ENCODE results near the gene DHDH. TPM values are rescaled to one million over a fixed set of nuclear protein-coding genes. Genes with fewer than 3 reads are reported as not detected.
A peak's percentile ranks its signal among the peaks of the same experiment; 100 is the strongest.

The DHDH gene
- total RNA-seq, 1 experiment from 2014 or later, result not detected

DNA sequence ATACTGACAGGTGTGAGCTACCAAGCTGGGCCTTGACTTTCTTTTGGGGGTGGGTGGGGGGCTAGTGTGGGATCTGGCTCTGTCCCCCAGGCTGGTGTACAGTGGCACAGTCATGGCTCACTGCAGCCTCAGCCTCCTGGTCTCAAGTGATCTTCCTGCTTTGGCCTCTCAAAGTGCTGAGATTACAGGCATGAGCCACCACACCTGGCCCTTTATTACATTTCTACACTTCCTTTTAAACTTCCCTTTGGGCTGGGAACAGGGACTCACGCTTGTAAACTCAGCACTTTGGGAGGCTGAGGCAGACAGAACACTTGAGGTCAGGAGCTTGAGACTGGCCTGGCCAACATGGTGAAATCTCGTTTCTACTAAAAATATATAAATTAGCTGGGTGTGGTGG lies 43.6 kb downstream of the DHDH start:
- Histone ChIP-seq H3K4me1 (peaks cover 11% of the 10 kb centered on the region), H3K4me3 (no peak overlapping the region), H3K27ac (no peak overlapping the region), H3K9me3 (replicated peaks) (no peaks in the 10 kb centered on the region), H3K36me3 (peaks cover 26% of the 10 kb centered on the region), H3K27me3 (no peaks in the 10 kb centered on the region)
- no peak for DNase-seq

DNA sequence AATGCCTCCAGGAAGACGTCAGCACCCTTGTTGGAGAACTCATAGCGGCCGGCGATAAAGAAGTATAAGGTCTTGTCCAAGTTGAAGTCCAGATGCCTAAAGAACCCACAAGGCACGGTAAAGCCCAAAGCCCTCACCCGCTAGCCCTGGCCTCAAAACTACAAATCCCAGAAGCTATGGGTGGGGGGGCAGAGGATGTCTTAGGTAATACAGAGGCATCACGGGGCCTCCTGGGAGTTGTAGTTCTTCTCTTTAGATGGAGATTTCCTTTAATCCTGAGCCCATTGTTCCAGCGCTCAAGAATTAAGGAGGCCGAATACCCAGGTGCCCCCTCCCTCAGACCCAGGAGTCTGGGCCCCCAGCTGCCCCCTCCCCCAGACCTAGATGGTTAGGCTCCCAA lies 48.8 kb downstream of the DHDH start:
- Histone ChIP-seq H3K4me3 (no peak overlapping the region), H3K27ac (no peak overlapping the region), H3K27me3 (no peaks in the 10 kb centered on the region), H3K9me3 (replicated peaks) (no peaks in the 10 kb centered on the region), H3K4me1 (peaks cover 11% of the 10 kb centered on the region), H3K36me3 (peaks cover 40% of the 10 kb centered on the region)
- DNase-seq, result no peak

DNA sequence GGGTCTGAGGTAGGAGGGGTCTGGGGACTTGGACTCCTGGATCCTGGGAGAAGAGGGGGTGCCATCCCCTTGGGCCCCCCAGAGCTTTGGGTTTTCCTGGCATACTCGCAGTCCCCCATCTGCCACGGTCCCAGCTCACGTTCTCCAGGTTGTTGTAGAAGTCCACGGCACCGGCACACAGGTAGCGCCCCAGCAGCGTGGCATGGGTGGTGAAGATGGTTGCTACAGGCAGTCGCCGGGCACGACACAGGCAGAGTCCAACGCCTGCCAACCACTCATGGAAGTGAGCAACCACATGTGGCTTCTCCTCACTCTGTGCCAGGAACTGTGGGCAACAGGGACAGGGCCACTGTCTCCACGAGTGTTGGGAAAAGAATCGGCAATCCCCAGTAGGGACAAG lies 52.2 kb downstream of the DHDH start:
- no peak for DNase-seq
- Histone ChIP-seq H3K9me3 (replicated peaks) (no peaks in the 10 kb centered on the region), H3K27ac (no peak overlapping the region), H3K4me3 (no peak overlapping the region), H3K27me3 (no peaks in the 10 kb centered on the region), H3K4me1 (peaks cover 12% of the 10 kb centered on the region), H3K36me3 (peaks cover 47% of the 10 kb centered on the region)

DNA sequence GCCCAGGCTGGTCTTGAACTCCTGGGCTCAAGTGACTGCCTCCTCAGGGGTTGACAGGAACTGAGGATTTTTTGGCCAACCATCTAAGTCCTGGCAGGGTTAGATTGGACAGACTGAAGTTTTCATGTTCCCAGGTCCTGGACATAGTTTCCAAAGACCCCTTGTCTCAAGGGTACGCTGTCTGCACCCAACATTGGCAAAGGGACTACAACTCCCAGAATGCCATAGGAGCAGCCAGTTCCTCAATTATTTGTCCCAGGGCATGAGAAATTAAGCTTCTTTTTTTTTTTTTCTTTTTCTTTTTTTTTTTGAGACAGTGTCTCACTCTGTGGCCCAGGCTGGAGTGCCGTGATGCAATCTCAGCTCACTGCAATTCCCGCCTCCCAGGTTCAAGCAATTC lies 52.7 kb downstream of the DHDH start:
- H3K4me3 ChIP-seq, result no peak overlapping the region
- DNase-seq, result no peak
- no peak overlapping the region for H3K27ac ChIP-seq
- H3K36me3 ChIP-seq, result peaks cover 47% of the 10 kb centered on the region
- peaks cover 12% of the 10 kb centered on the region for H3K4me1 ChIP-seq
- no peaks in the 10 kb centered on the region for H3K27me3 ChIP-seq
- H3K9me3 ChIP-seq (replicated peaks), result no peaks in the 10 kb centered on the region

DNA sequence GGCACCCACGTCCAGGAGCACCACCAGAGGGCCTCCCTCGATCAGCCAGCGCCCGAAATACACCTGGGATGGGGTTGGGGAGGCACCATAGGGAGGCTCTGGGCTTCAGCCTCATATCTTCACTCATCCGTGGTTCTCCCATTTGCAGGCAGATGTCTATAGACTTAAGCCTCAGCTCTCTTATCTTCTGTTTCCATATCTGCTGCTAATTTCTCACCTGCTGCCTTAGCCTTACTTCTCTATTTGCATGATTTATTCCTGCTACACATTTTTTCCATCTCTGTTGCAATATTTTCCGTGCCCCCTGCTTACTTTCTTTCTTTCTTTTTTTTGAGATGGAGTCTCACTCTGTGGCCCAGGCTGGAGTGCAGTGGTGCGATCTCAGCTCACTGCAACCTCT lies 53.8 kb downstream of the DHDH start:
- Histone ChIP-seq H3K9me3 (replicated peaks) (no peaks in the 10 kb centered on the region), H3K4me3 (no peak overlapping the region), H3K4me1 (peaks cover 12% of the 10 kb centered on the region), H3K27me3 (no peaks in the 10 kb centered on the region), H3K27ac (no peak overlapping the region), H3K36me3 (peaks cover 45% of the 10 kb centered on the region)
- no peak for DNase-seq

DNA sequence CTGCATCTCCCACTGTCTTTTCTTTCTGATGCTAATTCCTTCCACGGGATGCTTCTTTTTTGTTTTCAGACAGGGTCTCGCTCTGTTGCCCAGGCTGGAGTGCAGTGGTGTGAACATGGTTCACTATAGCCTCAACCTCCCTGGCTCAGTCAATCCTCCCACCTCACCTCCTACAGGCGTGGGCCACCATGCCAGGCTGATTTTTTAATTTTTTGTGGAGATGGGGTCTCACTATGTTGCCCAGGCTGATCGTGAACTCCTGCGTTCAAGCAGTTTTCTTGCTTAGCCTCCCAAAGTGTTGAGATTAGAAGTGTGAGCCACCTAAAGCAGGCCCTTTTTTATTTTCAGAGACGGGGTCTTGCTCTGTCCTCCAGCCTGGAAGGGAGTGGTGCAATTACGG lies 54.8 kb downstream of the DHDH start:
- Histone ChIP-seq H3K4me3 (no peak overlapping the region), H3K36me3 (peaks cover 42% of the 10 kb centered on the region), H3K4me1 (peaks cover 12% of the 10 kb centered on the region), H3K27ac (no peak overlapping the region), H3K9me3 (replicated peaks) (no peaks in the 10 kb centered on the region), H3K27me3 (no peaks in the 10 kb centered on the region)
- DNase-seq, result no peak

DNA sequence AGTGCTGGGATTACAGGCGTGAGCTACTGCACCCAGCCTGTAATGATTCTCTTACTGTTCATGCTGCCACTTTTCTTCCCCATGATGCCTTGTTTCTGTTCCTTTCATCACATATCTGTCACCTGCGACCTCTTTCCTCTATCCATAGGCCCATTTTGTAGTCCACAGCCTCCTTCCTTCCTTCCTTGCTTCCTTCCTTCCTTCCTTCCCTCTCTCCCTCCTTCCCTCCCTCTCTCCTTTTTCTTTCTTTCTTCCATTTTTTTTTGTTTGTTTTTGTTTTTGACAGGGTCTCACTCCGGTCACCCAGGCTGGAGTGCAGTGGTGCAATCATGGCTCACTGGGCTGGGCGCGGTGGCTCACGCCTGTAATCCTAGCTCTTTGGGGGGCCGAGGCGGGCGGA lies 55.4 kb downstream of the DHDH start:
- Histone ChIP-seq H3K4me3 (no peak overlapping the region), H3K9me3 (replicated peaks) (no peaks in the 10 kb centered on the region), H3K36me3 (peaks cover 36% of the 10 kb centered on the region), H3K4me1 (peaks cover 12% of the 10 kb centered on the region), H3K27ac (no peak overlapping the region), H3K27me3 (no peaks in the 10 kb centered on the region)
- DNase-seq, result no peak

DNA sequence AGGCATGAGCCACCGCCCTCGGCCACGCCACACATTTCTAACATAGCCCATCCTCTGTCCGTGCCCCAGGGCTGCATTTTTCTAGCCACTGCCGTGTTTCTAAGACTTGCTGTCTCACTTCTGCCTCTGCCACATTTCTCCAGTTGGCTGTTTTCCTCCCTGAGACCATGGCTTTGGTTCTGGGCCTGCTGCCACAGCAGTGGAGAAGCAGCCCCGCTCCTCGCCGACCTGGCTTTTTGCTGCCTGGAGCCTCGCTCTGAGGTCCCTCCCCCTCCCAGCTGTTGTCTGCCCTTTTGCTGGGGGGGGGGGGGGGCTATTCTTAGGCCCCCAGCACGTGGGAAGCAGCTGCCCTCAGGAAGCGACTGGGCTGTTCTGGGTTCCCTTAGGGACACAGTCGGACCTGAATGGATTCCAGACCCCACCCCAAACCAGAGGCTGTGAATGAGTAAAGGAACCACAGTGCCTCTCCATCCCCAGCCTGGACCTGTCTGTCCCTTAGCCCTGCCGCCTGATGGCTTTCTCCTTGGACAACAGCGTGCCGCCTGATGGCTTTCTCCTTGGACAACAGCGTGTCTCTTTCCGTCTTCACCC lies 56.3 kb downstream of the DHDH start:
- Histone ChIP-seq H3K4me1 (peaks cover 12% of the 10 kb centered on the region), H3K36me3 (peaks cover 28% of the 10 kb centered on the region), H3K9me3 (replicated peaks) (no peaks in the 10 kb centered on the region), H3K27ac (peak overlapping the region; percentile 69), H3K27me3 (no peaks in the 10 kb centered on the region), H3K4me3 (no peak overlapping the region)
- peak; percentile 80 to 81 for DNase-seq

DNA sequence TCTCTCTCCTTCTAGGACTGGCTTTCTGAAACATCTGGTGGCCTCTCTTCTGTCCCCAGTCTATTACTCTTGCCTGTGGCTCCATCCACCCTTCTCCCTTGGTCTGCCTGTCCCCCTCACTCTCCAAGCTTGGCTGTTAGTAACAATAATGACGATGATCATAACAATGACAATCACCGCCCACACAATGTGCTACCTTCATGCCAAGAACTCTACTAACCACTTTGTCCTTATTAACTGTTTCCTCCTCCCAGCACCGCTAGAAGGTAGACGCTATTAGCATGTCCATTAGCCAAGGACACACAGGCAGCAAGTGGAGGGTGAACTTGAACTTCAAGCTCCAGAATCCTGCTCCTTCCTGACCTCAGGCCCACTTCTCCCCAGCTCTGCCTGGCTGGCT lies 56.9 kb downstream of the DHDH start:
- H3K36me3 ChIP-seq, result peaks cover 22% of the 10 kb centered on the region
- peaks cover 12% of the 10 kb centered on the region for H3K4me1 ChIP-seq
- peak overlapping the region; percentile 69 for H3K27ac ChIP-seq
- no peak overlapping the region for H3K4me3 ChIP-seq
- no peak for DNase-seq
- no peaks in the 10 kb centered on the region for H3K27me3 ChIP-seq
- no peaks in the 10 kb centered on the region for H3K9me3 ChIP-seq (replicated peaks)

DNA sequence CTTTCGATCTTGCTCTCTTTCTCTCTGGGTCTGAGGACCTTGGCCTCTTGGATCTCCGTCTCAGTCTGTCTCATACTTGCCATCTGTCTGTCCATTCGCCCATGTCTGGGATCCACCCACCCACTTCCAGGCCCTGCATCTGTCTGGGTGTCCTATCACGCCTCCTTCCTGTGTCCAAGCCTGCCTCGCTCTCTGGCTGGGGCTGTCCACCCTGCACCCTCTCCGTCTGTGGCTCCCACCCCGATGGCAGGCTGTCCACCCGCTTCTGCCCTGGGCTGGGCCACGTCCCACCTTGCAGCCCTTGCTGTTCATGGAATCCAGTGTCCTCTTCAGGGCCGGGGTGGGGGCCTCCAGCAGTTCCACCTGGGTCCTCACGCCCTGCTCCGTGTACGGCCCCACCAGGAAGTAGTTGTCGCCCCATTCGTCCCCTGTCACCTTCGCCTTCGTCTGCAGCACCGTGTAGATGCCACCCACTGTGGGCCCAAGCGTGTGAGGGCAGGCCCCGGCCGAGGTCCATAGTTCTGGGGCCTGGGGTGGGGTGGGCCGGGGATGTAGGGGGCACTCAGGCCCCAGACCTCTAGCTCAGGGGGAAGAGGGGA lies 57.6 kb downstream of the DHDH start:
- Histone ChIP-seq H3K9me3 (replicated peaks) (no peaks in the 10 kb centered on the region), H3K27ac (no peak overlapping the region), H3K36me3 (peaks cover 15% of the 10 kb centered on the region), H3K4me1 (peaks cover 12% of the 10 kb centered on the region), H3K27me3 (no peaks in the 10 kb centered on the region), H3K4me3 (no peak overlapping the region)
- DNase-seq, result no peak

DNA sequence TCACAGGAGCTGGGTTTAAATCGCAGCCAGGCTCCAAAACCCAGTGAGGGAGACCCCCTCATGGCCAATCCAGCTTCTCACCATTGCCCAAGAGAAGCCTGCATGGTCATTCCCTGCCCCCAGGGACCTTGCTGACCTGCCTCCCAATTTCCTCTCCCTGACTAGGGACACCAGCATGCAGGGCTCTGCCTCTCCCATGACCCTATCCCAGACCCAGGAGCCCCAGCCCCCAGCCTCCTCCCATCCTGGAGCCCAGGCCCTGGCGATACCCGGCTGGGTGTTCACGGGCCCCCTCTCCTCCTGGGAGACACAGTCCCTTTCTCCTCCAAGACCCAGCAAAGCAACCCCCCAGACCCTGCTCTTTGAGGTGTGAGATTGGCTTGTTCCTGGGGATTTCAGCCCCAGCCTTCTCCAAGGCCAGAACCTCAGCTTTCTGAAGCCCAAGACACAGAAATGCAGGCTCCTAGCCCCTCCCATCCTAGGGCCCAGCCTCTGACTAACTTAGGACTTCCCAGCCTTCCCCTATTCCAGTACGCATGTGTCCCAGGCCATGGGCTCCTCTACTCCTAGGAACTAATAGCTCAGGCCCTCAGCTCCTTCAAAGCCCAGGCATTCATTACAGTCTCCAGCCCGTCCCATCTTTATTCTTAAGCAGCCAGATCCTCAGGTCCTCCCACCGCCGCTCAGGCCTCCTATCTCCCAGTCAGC lies 58.5 kb downstream of the DHDH start:
- H3K36me3 ChIP-seq, result peaks cover 13% of the 10 kb centered on the region
- H3K4me1 ChIP-seq, result peaks cover 12% of the 10 kb centered on the region
- peak overlapping the region; percentile 54 for H3K27ac ChIP-seq
- H3K27me3 ChIP-seq, result no peaks in the 10 kb centered on the region
- peak; percentile 70 to 79 for DNase-seq
- peak overlapping the region; percentile 63 for H3K4me3 ChIP-seq
- no peaks in the 10 kb centered on the region for H3K9me3 ChIP-seq (replicated peaks)

DNA sequence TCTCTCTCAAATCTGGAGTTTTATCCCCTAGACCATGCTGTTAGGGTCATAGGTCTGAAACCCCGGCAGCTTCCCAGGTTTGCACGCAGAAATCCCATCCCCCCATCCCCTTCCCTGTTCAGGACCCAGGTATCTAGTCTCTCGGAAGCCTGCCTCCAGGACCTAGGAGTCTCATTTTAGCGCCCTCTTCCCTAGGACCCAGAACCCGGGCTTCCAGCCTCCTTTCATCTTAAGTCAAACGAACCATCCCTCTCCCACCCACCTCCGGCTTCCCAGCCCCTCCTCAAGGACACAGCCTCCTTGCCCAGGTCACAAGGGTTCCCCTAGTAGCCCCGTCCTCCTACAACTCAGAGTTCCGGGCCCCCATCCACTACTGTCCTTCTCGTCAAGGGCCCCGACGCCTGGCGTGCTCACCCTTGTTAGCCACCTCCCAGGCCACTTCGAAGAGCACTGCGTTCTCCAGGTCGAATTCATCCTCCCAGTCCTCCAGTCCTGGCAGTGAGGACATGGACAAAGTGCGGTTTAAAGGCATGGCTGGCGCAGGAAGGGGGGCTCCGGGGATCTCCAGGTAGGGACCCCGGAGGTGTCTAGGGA lies 59.2 kb downstream of the DHDH start:
- H3K4me3 ChIP-seq, result peak overlapping the region; percentile 63
- H3K36me3 ChIP-seq, result peaks cover 10% of the 10 kb centered on the region
- H3K27ac ChIP-seq, result peak overlapping the region; percentile 54
- no peaks in the 10 kb centered on the region for H3K27me3 ChIP-seq
- DNase-seq, result no peak
- H3K9me3 ChIP-seq (replicated peaks), result no peaks in the 10 kb centered on the region
- peaks cover 12% of the 10 kb centered on the region for H3K4me1 ChIP-seq

DNA sequence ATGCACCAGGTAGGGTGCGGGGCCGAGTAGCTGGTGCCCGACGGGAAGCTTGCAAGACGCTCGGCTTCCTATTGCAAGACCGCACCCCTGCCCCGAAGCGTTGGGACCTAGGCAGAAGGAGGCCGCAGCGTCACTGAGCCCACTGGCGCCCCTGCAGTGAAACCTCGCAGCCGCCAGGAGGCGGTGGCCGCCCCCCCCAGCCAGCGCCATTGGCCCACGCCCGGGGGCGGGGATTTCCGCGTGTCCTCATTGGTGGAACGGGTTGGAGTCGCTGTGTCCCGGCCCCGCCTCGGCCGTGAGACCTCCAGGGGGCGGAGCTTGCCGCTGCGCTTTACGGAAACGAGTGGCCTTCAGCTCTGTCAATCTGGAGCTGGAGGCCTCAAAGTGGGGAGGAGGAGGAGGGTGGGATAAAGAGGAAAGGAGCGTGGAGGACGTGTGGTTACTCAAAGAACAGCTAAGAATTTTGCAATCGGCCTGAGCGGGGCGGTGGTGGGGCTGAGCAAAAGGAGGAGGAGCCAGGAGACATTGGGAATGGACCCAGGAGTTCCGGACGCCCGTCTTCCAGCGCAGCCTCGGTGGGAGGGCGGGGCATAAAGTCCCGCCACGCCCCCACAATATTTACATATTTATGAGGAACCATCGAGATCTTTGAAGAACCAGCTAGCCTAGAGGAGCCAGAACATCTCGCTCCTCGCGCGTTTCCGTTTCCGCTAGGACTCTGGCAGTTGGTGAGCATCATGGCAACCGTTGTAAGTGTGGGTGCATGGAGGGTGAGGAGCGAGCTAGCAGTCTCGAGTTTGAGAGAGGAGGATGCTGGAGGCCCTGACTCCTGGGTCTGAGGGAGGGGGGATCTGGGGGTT lies 59.9 kb downstream of the DHDH start, which contains the start of the genes GYS1 and RUVBL2:
GYS1 (minus strand) TSS at position 135 of the 860 bp plus-strand sequence. CDS start 197 bp downstream, outside the sequence.
RUVBL2 (plus strand) TSS at position 713 of the 860 bp plus-strand sequence; CDS start at position 738, 25 bp downstream.
- Histone ChIP-seq H3K27ac (peak within 1 kb of the TSS; percentile 54), H3K27me3 (no peaks in the 10 kb centered on the region), H3K9me3 (replicated peaks) (no peaks in the 10 kb centered on the region), H3K4me3 (peak within 1 kb of the TSS; percentile 63), H3K4me1 (peaks cover 12% of the 10 kb centered on the region), H3K36me3 (peaks cover 5% of the 10 kb centered on the region; the same call in 1 of the 2 replicates)
- peak; percentile 99 for DNase-seq

DNA sequence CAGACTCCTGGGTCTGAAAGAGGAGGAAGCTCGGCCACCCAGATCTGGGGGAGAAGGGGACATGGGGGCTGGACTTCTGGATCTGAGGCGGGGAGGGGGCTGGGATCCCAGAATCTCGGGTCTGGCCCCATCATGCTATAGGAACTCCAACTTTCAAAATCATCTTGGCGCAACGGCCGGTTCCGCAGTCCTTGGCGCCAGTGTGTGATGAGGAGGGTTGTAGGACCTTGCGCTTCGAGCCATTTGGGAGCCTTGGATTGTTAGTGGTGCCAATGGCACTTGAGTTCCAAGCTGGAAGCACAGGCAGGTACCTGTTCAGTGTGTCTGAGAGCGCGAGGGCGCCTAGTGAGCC lies 60.5 kb downstream of the DHDH start:
- DNase-seq, result no peak
- Histone ChIP-seq H3K27ac (peak overlapping the region; percentile 51), H3K36me3 (no peaks in the 10 kb centered on the region; the same call in 1 of the 2 replicates), H3K9me3 (replicated peaks) (no peaks in the 10 kb centered on the region), H3K27me3 (no peaks in the 10 kb centered on the region), H3K4me1 (peaks cover 12% of the 10 kb centered on the region), H3K4me3 (peak overlapping the region; percentile 63)
